GM21717 (cell line): ENCODE results near the gene ILRUN.
"Not testable (repeated sequence)": the region's sequence is repeated elsewhere in the genome, so short reads cannot be mapped to it uniquely, and the experiment has no call there.

Experiments
- ATAC-seq: cut with Tn5 transposase; IDR thresholded peaks from one replicate; pipeline ENCODE4 v1.9.1; 2021; ENCODE audit warnings: mild to moderate bottlenecking, moderate library complexity; ENCODE audit not compliant: unreplicated experiment

ILRUN gene

GRCh38 chr6:34697904-34698559 lies 1.5 kb upstream of the ILRUN start:
- no peak for ATAC-seq

DNA sequence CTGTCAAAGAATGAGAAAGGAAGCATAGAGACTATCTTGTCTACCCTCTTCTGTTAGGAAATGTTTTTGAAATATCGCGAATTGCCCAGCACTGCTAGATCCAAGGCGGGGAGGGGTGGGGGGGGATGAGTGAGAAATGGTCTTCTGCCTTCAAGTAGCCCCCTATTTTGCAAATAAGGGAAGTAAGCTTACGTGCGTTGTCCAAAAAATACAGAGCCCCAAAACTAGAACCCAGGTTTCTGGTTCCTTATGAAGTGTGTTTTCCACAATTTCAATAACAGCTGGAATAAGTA lies 923 bp upstream of the ILRUN start:
- no peak for ATAC-seq

GRCh38 chr6:34696189-34696738 lies 303 bp downstream of the ILRUN start:
- ATAC-seq = peak; percentile 33

DNA sequence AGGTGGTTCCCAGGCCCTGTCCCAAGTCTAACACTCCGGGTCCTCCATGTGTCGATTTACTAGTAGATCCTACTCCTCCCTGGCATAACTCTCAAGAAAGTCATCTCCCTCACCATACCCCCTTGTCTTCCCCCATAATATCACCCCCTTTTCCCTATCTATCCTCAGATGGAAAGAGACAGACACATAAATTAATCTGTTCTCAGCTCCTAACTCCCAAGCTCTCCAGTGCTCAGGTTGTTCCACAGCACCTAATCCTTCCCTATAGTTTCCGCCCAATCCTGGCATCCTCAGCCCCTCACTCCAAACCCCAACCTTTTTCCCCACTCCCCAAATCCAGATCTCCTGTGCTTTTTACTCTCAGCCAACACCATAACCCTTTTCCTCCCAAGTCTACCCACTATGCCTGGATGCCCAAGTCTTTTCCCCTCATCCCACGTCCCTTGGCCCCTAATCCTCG lies 808 bp downstream of the ILRUN start:
- peak; percentile 5 for ATAC-seq

DNA sequence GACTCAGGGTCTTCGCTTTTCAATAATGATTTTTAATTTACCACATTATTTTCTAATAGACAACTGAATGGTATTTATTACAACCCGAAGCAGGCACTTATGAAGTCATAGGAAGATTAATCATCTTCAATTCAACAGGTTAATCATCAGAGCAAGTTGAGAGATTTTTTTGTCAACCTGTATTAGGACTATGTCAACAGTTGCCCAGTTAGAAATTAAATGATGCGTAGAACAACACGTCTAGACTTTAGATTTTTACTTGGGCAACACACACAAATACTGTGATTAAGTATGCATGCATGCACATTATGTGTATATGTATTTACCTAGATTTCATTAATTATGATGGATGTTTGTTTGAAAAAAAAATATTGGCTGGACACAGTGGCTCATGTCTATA lies 4.3 kb downstream of the ILRUN start:
- no peak for ATAC-seq

GRCh38 chr6:34689742-34690141 lies 6.8 kb downstream of the ILRUN start:
- no peak for ATAC-seq

DNA sequence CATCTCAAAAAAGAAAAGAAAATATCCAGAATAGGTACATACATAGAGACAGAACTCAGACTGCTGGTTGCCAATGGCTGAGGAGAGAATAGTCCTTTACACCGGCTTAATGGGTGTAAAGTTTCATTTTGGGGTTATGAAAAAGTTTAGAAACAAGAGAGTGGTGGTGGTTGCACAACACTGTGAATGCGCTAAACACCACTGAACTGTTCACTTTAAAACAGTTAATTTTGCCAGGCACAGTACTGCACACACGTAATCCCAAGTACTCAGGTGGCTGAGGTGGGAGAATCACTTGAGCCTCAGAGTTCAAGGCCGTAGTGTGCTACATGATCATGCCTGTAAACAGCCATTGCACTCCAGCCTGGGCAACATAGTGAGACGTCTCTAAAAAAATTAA lies 7.6 kb downstream of the ILRUN start:
- ATAC-seq = no peak

GRCh38 chr6:34684919-34685318 lies 11.6 kb downstream of the ILRUN start:
- no peak for ATAC-seq

DNA sequence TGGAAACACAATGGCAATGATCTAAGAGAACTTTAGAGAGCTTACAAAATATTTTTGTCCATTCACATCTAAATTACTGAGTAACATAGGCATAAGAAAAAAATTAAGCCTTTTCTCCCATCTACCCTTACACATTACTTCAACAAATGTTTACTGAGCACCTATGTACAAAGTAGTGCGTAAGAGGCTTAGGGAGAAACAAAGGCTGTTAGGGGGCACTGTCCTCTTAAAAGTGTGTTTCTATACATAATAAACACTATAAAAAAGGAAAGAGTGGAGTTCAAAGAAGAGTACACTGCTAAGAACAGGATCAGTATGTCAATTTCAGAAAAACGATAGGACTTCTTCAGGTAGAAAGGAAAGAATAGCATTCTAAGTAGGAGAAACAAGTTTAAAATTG lies 12.2 kb downstream of the ILRUN start:
- no peak for ATAC-seq

DNA sequence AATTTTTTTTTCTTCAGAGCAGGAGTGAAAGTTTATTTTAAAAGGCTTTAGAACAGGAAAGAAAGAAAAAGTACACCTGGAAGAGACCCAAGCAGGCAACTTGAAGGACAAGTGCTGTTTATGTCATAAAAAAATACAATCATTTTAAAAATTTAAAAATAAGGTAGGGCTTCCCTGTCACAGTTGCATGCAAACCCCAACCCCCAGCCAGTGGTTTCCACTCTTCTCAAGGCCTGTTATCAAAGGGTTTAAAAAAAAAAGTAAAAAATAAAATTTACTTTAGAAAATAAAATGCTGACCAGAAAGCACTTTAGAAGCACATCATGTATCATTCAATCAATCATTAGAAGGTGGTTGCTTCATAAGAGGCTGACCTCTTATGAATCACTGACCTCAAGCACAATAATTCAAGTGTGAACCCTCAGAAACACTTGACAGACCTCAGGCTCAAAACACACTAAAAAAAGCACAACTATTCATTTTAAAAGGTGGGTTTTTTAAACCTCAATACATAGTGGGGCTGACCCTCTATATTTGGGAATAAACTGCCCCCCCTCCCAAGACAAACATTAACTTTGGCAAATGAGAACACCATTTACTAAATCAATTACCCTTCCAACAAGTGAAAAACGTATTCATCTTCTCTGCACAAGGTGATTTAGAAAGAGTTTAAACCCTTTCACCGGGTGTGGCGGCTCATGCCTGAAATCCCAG lies 15.6 kb downstream of the ILRUN start:
- no peak for ATAC-seq

- not testable (repeated sequence) for ATAC-seq
These were observed 16.3 kb downstream of the ILRUN start for GRCh38 chr6:34680313-34680712.

GRCh38 chr6:34679552-34680253 lies 16.9 kb downstream of the ILRUN start:
- no peak for ATAC-seq

DNA sequence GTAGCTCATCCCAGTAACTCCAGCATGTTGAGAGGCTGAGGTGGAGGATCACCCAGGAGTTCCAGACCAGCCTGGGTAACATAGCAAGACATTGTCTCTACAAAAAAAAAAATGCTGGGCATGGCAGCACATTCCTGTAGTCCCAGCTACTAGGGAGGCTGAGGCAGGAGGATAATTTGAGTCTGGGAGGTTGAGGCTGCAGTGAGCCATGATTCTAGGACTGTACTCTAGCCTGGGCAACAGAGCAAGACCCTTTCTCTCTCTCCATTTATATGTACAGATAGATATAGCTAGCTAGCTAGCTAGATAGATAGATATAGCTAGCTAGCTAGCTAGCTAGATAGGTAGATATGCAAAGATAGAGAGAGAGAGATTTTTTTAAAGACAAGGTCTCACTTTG lies 20.4 kb downstream of the ILRUN start:
- no peak for ATAC-seq

DNA sequence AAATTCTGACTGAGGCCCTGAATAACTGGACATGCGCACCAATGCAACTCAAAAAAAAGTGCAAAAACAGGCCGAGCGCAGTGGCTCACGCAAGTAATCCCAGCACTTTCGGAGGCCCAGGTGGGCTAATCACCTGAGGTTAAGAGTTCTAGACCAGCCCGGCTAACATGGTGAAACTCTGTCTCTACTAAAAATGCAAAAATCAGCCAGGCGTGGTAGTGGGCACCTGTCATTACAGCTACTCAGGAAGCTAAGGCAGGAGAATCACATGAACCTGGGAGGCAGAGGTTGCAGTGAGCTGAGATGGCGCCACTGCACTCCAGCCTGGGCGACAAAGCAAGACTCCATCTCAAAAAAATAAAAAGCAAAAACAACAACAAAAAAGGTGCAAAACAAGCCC lies 21.6 kb downstream of the ILRUN start:
- not testable (repeated sequence) for ATAC-seq

GRCh38 chr6:34674268-34674639 lies 22.3 kb downstream of the ILRUN start:
- no peak for ATAC-seq

DNA sequence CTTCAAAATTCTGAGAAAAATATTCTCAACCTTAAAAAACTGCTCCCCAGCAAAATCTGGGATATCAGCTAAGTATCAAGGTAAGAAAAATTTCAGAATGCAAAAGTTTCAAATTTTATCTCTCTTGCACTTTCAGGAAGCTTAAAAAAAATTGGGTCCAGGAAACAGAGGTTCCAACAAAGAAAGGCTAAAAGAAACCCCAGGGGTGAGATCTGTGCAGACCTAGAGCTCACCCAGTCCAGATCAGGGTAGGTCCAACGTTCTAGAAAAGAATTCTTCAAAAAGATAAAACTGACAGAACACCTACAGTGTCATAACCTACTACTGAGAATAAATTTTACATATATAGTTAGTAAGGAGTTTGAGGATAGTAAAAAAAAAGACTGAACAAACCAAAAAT lies 23.5 kb downstream of the ILRUN start:
- no peak for ATAC-seq

DNA sequence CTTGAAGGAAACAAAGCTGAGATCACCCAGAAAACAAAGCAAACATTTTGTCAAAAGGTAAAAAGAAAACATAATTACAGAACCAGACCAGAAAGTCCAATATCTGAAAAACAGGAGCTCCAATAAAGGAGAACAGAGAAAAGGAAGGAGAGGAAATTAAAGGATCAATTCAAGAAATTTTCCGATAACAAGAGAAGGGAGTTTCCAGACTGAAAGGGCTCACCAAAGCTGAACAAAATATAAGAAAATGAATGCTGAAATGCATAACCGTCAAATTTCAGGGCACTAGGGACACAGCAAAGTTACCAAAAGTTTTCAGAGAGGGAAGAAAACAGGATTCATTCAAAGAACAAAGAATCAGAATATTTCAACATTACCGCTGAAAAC lies 23.9 kb downstream of the ILRUN start:
- no peak for ATAC-seq

DNA sequence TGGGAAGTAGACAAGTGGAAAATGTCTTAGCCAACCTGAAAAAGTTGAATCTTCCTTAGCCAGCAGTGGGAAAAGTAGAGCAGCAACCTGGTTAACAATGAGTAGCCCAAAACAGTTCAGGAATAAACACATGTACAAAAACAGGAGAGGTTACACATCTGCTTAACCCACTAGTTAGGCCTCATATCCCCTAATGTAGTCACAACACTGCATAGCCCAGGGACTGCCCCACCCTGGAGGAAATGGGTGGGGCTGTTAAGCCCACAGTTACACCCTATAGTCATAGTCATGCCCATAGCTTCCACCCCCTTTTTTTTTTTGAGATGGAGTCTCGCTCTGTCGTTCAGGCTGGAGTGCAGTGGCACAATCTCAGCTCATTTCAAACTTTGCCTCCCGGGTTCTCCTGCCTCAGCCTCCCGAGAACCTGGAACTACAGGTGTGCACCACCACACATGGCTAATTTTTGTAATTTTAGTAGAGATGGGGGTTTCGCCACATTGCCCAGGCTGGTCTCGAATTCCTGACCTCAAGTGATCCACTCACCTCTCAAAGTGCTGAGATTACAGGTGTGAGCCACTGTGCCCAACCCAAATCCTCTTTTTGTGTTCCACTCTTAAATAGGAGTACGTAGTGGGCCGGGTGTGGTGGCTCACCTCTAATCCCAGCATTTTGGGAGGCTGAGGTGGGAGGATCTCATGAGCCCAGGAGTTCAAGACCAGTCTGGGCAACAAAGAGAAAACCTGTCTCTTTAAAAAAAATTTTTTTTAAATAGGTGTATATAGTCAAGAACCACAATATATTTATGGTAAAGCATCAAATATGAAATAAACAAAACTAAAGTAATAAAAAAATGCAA lies 24.5 kb downstream of the ILRUN start:
- peak; percentile 63 for ATAC-seq

GRCh38 chr6:34671367-34671766 lies 25.2 kb downstream of the ILRUN start:
- ATAC-seq = no peak

- ATAC-seq = not testable (repeated sequence)
These were observed 27.8 kb downstream of the ILRUN start for GRCh38 chr6:34668799-34669198.
